ENCODE data around the gene HAPSTR1.
"Not testable (repeated sequence)": the region's sequence is repeated elsewhere in the genome, so short reads cannot be mapped to it uniquely, and the experiment has no call there.

Gene HAPSTR1

GRCh38 chr16:9060225-9060624 lies 31.2 kb upstream of the HAPSTR1 start:
- Mint-ChIP-seq H3K9me3 (no peaks in the 10 kb centered on the region), H3K36me3 (no peaks in the 10 kb centered on the region), H3K27me3 (no peaks in the 10 kb centered on the region), H3K4me3 (no peak overlapping the region), H3K27ac (no peak overlapping the region), H3K4me1 (peaks cover 9% of the 10 kb centered on the region)

DNA sequence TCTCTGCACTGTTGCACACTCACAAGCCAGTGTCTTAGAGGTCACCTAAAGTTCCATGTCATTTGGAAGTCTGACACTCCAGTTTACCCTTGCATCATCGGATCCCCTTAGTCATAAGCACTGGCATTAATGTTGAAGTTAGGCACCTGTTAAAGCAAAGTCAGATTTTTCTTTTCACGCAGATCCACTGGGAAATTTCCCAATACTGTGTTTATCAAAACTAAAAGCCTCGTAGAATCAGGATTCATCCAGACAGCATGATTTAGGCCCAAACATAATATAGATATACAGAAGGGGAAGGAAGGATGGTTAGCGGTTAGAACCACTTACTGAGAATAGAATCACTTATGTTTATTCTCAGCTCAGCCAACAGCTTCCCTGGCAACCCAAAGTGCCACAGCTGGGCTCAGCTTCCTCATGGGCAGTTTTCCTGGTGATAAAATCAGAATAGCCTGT lies 30.1 kb upstream of the HAPSTR1 start:
- Mint-ChIP-seq H3K9me3 (no peaks in the 10 kb centered on the region), H3K36me3 (no peaks in the 10 kb centered on the region), H3K27me3 (no peaks in the 10 kb centered on the region), H3K4me3 (no peak overlapping the region), H3K4me1 (peaks cover 9% of the 10 kb centered on the region), H3K27ac (no peak overlapping the region)

- Mint-ChIP-seq H3K9me3 (no peaks in the 10 kb centered on the region), H3K36me3 (no peaks in the 10 kb centered on the region)
These were observed 29.1 kb upstream of the HAPSTR1 start for GRCh38 chr16:9062301-9062700.

DNA sequence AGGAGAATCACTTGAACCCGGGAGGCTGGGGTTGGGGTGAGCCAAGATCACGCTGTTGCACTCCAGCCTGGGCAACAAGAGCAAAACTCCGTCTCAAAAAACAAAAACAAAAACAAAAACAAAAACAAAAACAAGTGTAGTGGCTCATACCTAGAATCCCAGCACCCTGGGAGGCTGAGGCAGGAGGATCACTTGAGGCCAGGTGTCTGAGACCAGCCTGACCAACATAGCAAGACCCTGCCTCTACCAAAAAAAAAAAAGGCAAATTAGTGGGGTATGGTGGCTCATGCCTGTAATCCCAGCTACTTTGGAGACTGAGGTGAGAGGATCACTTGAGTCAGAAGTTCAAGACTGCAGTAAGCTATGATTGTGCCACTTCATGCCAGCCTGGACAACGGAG lies 26.4 kb upstream of the HAPSTR1 start:
- Mint-ChIP-seq H3K4me3 (no peak overlapping the region), H3K27me3 (no peaks in the 10 kb centered on the region), H3K27ac (no peak overlapping the region), H3K4me1 (peaks cover 19% of the 10 kb centered on the region), H3K9me3 (no peaks in the 10 kb centered on the region), H3K36me3 (peaks cover 1% of the 10 kb centered on the region)

More at GRCh38 chr16:9062301-9062700, 29.1 kb upstream of the HAPSTR1 start:
- H3K27me3 Mint-ChIP-seq: no peaks in the 10 kb centered on the region
- no peak overlapping the region for H3K4me3 Mint-ChIP-seq
- H3K27ac Mint-ChIP-seq: no peak overlapping the region
- H3K4me1 Mint-ChIP-seq: peaks cover 9% of the 10 kb centered on the region

- Mint-ChIP-seq H3K27ac (no peak overlapping the region), H3K4me1 (peaks cover 23% of the 10 kb centered on the region), H3K9me3 (no peaks in the 10 kb centered on the region), H3K36me3 (peaks cover 3% of the 10 kb centered on the region), H3K4me3 (no peak overlapping the region), H3K27me3 (no peaks in the 10 kb centered on the region)
These were observed 22.6 kb upstream of the HAPSTR1 start for GRCh38 chr16:9068886-9069285.

- no peaks in the 10 kb centered on the region for H3K27me3 Mint-ChIP-seq
- H3K27ac Mint-ChIP-seq: peak overlapping the region; percentile 5
- peaks cover 23% of the 10 kb centered on the region for H3K4me1 Mint-ChIP-seq
- no peaks in the 10 kb centered on the region for H3K9me3 Mint-ChIP-seq
- H3K36me3 Mint-ChIP-seq: peaks cover 3% of the 10 kb centered on the region
- no peak overlapping the region for H3K4me3 Mint-ChIP-seq
These were observed 21.2 kb upstream of the HAPSTR1 start for GRCh38 chr16:9070254-9070653.

DNA sequence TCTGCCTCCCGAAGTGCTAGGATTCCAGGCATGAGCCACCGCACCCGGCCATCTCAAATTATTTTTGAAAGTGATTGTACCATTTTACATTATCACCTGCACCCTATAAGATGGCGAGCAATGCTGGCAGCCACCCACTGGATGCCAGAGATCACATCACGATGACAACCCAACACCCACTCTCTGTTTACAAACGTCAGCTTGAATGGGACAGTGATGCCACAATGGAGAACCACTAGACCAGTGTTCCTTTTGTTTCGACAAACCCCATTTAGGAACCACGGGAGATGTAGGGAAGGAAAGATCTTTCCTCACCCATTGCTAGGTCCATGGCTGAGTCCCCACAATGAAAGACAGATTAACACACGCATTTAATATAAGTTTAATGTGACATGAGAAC lies 20.1 kb upstream of the HAPSTR1 start:
- peaks cover 25% of the 10 kb centered on the region for H3K4me1 Mint-ChIP-seq
- no peaks in the 10 kb centered on the region for H3K27me3 Mint-ChIP-seq
- H3K27ac Mint-ChIP-seq: no peak overlapping the region
- no peaks in the 10 kb centered on the region for H3K9me3 Mint-ChIP-seq
- no peak overlapping the region for H3K4me3 Mint-ChIP-seq
- peaks cover 3% of the 10 kb centered on the region for H3K36me3 Mint-ChIP-seq

- H3K27ac Mint-ChIP-seq: peak overlapping the region; percentile 99
- peaks cover 7% of the 10 kb centered on the region for H3K36me3 Mint-ChIP-seq
- peaks cover 37% of the 10 kb centered on the region for H3K4me1 Mint-ChIP-seq
- H3K27me3 Mint-ChIP-seq: no peaks in the 10 kb centered on the region
- peak overlapping the region; percentile 69 for H3K4me3 Mint-ChIP-seq
- H3K9me3 Mint-ChIP-seq: peaks cover 6% of the 10 kb centered on the region
These were observed 18.6 kb upstream of the HAPSTR1 start for GRCh38 chr16:9072806-9073341.

GRCh38 chr16:9075299-9076071 lies 16.0 kb upstream of the HAPSTR1 start:
- no peak overlapping the region for H3K27ac Mint-ChIP-seq
- H3K4me1 Mint-ChIP-seq: peaks cover 42% of the 10 kb centered on the region
- H3K36me3 Mint-ChIP-seq: peaks cover 13% of the 10 kb centered on the region
- no peak overlapping the region for H3K4me3 Mint-ChIP-seq
- no peaks in the 10 kb centered on the region for H3K27me3 Mint-ChIP-seq
- H3K9me3 Mint-ChIP-seq: peaks cover 6% of the 10 kb centered on the region

- Mint-ChIP-seq H3K9me3 (peaks cover 6% of the 10 kb centered on the region), H3K36me3 (peaks cover 13% of the 10 kb centered on the region), H3K27ac (peak overlapping the region; percentile 97), H3K4me1 (peaks cover 39% of the 10 kb centered on the region), H3K27me3 (no peaks in the 10 kb centered on the region), H3K4me3 (peak overlapping the region; percentile 73)
These were observed 14.2 kb upstream of the HAPSTR1 start for GRCh38 chr16:9077091-9077809.

DNA sequence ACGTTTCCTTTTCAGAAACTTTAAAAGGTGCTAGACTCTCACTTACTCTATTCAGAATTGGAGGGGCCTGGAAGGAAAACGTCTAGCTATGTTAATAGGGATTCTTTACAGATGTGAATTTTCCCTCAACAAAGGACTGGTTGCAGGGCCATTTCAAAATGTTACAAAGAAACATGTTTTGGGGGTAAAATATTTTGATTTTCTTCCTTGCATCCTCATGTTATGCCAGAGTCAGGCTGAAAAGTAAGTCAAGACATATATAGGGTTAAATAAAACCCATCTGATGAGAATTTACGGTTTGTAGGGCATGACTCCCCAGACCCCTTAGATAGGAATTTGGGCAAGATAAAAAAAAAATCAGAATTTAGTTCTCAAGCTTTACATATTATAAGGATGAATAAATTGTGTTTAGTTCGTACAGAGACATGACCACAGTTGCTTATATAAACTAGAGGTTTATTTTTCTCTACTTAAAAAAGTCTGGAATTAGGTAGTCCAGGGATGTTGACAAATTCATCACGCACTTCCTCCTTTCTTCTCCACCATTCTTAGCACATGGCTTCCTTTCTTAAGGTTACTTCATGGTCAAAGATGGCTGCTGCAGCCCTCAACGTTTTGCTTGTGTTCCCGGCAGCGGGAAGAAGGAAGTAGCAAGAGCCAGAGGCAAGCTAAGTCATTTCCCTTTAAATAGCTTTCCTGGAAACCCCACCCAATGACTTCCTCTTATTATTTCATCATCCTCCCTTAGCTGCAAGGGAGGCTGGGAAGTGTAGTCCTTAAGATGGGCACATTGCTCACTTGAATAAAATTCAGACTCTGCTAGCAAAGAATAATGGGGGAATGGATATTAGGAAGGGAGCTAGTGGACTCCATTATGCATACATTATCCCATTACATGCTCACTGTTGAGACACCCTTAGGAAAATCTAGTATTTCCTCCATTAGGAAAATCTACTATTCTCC lies 12.7 kb upstream of the HAPSTR1 start:
- Mint-ChIP-seq H3K4me3 (peak overlapping the region; percentile 61), H3K4me1 (peaks cover 29% of the 10 kb centered on the region), H3K27ac (peak overlapping the region; percentile 99), H3K36me3 (peaks cover 11% of the 10 kb centered on the region)
- not testable (repeated sequence) for H3K9me3 Mint-ChIP-seq, H3K27me3 Mint-ChIP-seq

DNA sequence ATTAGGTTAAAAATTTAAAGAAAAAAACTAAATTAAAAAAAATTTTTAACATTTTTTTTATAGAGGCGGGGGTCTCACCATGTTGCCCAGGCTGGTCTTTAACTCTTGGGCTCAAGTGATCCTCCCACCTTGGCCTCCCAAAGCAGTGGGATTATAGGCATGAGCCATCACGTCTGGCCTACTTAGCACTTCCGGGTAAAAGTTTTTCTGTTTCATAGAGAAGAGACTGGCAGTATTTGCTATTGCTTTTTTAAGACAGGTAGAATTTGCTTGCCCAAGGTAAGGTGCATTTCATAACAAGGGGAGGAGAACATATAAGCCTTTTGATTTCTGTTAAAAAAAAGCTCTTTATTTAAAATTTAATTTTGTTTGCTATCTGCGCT lies 12.0 kb upstream of the HAPSTR1 start:
- Mint-ChIP-seq H3K4me1 (peaks cover 29% of the 10 kb centered on the region), H3K4me3 (no peak overlapping the region), H3K27ac (peak overlapping the region; percentile 85), H3K36me3 (peaks cover 11% of the 10 kb centered on the region), H3K27me3 (no peaks in the 10 kb centered on the region), H3K9me3 (peaks cover 6% of the 10 kb centered on the region)

- H3K9me3 Mint-ChIP-seq: peaks cover 6% of the 10 kb centered on the region
- H3K4me1 Mint-ChIP-seq: peaks cover 29% of the 10 kb centered on the region
- peak overlapping the region; percentile 41 for H3K27ac Mint-ChIP-seq
- peaks cover 11% of the 10 kb centered on the region for H3K36me3 Mint-ChIP-seq
- H3K27me3 Mint-ChIP-seq: no peaks in the 10 kb centered on the region
- H3K4me3 Mint-ChIP-seq: no peak overlapping the region
These were observed 10.3 kb upstream of the HAPSTR1 start for GRCh38 chr16:9081158-9081557.

- H3K36me3 Mint-ChIP-seq: peaks cover 11% of the 10 kb centered on the region
- no peak overlapping the region for H3K4me3 Mint-ChIP-seq
These were observed 9.6 kb upstream of the HAPSTR1 start for GRCh38 chr16:9081843-9082242.

GRCh38 chr16:9082422-9082821 lies 9.0 kb upstream of the HAPSTR1 start:
- Mint-ChIP-seq H3K27me3 (no peaks in the 10 kb centered on the region), H3K4me1 (peaks cover 19% of the 10 kb centered on the region), H3K27ac (no peak overlapping the region), H3K4me3 (no peak overlapping the region), H3K9me3 (peaks cover 3% of the 10 kb centered on the region), H3K36me3 (peaks cover 9% of the 10 kb centered on the region)

More at GRCh38 chr16:9081843-9082242, 9.6 kb upstream of the HAPSTR1 start:
- no peak overlapping the region for H3K27ac Mint-ChIP-seq
- H3K4me1 Mint-ChIP-seq: peaks cover 25% of the 10 kb centered on the region
- H3K27me3 Mint-ChIP-seq: no peaks in the 10 kb centered on the region
- H3K9me3 Mint-ChIP-seq: peaks cover 6% of the 10 kb centered on the region
